Large intestine (tissue), 3 donors: ENCODE measurements around the gene SLC38A7. TPM values are rescaled to one million over a fixed set of nuclear protein-coding genes. Genes with fewer than 3 reads are reported as not detected.
"Not testable (repeated sequence)": the region's sequence is repeated elsewhere in the genome, so short reads cannot be mapped to it uniquely, and the experiment has no call there.

ENCODE experiments used
- DNase-seq, 2 donors: peaks; one replicate each; pipeline versions ENCODE4 v3.0.0 to v3.0.0-alpha.2; 2013
- H3K27ac ChIP-seq: one replicate; pipeline ENCODE4 v1.5.1; 2013; ENCODE audit warnings: low read length
- H3K27me3 ChIP-seq: 2 replicates; pipeline ENCODE4 v1.6.1; 2013; ENCODE audit warnings: low read length; ENCODE audit not compliant: control insufficient read depth, insufficient read depth
- H3K36me3 ChIP-seq: 2 replicates; pipeline ENCODE4 v1.6.1; 2013; ENCODE audit warnings: low read length; ENCODE audit not compliant: control insufficient read depth, insufficient read depth
- H3K4me1 ChIP-seq: one replicate; pipeline ENCODE4 v1.6.1; 2013; ENCODE audit warnings: low read length; ENCODE audit not compliant: control insufficient read depth, insufficient read depth
- H3K4me3 ChIP-seq: one replicate; pipeline ENCODE4 v1.5.1; 2013; ENCODE audit warnings: low read length
- H3K9me3 ChIP-seq: one replicate; pipeline ENCODE4 v1.6.1; 2013; ENCODE audit warnings: mild to moderate bottlenecking, low read depth, low read length, moderate library complexity; ENCODE audit not compliant: control insufficient read depth
- WGBS: methylation state at CpG from one replicate; pipeline ENCODE4 v1.1.5; 2013; ENCODE audit warnings: low lambda C conversion rate; ENCODE audit not compliant: insufficient coverage; 5-methylcytosine and 5-hydroxymethylcytosine counted together
- polyA plus RNA-seq: library from polyadenylated mRNA; unstranded; fragments of 120-200 nt; gene quantifications from one replicate; pipeline ENCODE4 v1.2.1, GENCODE V29; 2013

SLC38A7 gene
- polyA plus RNA-seq, 1 donor = 24.1 TPM

DNA sequence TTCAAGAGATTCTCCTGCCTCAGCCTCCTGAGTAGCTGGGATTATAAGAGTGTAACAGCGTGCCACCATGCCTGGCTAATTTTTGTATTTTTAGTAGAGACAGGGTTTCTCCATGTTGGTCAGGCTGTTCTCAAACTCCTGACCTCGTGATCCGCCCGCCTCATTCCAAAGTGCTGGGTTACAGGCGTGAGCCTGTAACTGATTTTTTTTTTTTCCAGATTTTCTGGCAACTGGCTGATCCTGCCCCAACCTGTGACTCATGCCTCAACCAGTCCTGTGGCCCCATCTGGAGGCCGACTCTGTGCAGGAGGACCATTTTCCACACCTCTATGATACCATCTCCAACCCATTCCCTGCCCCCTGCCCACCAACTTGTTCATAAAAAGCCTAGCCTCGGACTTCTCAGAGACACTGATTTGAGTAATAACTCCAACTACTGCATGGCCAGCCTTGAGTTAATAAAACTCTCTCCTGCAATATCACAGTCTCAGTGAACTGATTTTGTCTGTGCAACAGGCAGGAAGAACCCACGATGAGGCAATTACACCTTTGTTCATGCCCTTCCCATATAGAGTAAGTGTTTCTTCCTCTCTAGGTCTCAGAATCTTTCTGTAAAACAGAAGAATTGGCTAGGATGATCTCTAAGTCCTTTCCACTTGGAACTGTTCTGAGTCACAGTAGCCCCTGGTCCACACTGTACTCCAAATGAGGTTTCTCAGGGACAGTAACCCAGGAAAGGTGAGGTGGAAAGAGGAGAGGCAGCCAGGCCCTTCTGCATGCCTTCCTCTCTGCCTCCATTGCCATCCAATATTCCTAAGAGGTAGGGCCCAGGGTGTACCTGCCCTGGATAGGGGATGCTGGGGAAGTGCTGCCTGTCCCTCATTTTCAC lies 46.2 kb downstream of the SLC38A7 start:
- no CpG with 5 or more reads among the region's 8 CpGs for WGBS
- H3K4me1 ChIP-seq = peaks cover 25% of the 10 kb centered on the region
- peak; percentile 40 to 58 for DNase-seq

DNA sequence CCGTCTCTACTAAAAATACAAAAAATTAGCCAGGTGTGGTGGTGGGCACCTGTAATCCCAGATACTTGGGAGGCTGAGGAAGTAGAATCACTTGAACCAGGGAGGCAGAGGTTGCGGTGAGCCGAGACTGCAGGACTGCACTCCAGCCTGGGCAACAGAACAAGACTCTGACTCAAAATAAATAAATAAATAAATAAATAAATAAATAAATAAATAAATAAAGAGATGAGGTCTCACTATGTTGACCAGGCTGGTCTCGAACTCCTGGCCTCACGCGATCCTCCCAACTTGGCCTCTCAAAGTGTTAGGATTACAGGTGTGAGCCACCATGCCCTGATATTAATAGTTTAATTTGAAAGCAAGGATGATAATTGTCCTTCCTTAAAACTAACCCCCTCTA lies 47.5 kb downstream of the SLC38A7 start:
- not testable (repeated sequence) for H3K27ac ChIP-seq, DNase-seq, H3K27me3 ChIP-seq, H3K36me3 ChIP-seq, H3K9me3 ChIP-seq, H3K4me3 ChIP-seq
- no CpG with 5 or more reads among the region's 6 CpGs for WGBS
- H3K4me1 ChIP-seq = peaks cover 25% of the 10 kb centered on the region

More for the DNA sequence above, 46.2 kb downstream of the SLC38A7 start:
- no peaks in the 10 kb centered on the region for H3K27me3 ChIP-seq
- no peaks in the 10 kb centered on the region for H3K36me3 ChIP-seq
- no peaks in the 10 kb centered on the region for H3K9me3 ChIP-seq
- H3K4me3 ChIP-seq = no peak overlapping the region
- no peak overlapping the region for H3K27ac ChIP-seq

DNA sequence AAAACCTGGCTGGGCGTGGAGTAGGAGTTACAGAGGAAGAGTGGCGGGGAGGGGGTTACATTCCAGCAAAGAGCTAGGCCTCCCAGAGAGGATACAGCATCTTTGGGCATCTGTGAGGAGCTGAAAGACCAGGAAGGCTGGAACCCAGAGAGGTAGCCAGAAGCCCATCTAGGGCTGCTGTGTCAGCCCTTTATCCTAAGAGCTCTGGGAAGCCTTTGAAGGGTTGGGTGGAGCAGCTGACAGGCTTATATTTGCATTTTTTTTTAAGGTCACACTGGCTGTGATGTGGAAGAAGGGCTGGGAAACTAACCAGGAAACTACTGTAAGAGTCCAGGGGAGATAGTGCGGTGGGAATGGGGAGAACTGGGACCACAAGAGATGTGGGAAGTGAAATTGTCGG lies 48.1 kb downstream of the SLC38A7 start:
- DNase-seq = peak; percentile 23 to 49
- H3K9me3 ChIP-seq = no peaks in the 10 kb centered on the region
- H3K27me3 ChIP-seq = no peaks in the 10 kb centered on the region
- H3K4me3 ChIP-seq = no peak overlapping the region
- 60% methylated on average over 2 of the region's 4 CpGs for WGBS
- no peak overlapping the region for H3K27ac ChIP-seq
- peaks cover 25% of the 10 kb centered on the region for H3K4me1 ChIP-seq
- H3K36me3 ChIP-seq = no peaks in the 10 kb centered on the region

DNA sequence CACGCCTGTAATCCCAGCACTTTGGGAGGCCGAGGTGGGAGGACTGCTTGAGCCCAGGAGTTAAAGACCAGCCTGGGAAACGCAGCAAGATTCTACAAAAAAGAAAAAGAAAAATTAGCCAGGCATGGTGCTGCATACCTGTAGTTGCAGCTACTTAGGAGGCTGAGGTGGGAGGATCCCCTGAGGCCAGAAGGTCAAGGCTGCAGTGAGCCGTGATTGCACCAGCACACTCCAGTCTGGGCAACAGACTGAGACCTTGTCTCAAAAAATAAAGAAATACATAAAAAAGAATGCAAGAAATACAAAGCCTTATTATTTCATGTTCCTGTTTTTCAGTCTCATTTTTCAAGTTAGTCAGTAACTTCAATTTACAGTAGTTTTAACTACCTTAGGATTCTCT lies 49.1 kb downstream of the SLC38A7 start:
- Histone ChIP-seq H3K4me3 (no peak overlapping the region), H3K27me3 (no peaks in the 10 kb centered on the region), H3K27ac (peak overlapping the region; percentile 5), H3K9me3 (no peaks in the 10 kb centered on the region), H3K4me1 (peaks cover 25% of the 10 kb centered on the region), H3K36me3 (no peaks in the 10 kb centered on the region)
- no peak for DNase-seq
- WGBS = 100% methylated on average over 1 of the region's 4 CpGs

DNA sequence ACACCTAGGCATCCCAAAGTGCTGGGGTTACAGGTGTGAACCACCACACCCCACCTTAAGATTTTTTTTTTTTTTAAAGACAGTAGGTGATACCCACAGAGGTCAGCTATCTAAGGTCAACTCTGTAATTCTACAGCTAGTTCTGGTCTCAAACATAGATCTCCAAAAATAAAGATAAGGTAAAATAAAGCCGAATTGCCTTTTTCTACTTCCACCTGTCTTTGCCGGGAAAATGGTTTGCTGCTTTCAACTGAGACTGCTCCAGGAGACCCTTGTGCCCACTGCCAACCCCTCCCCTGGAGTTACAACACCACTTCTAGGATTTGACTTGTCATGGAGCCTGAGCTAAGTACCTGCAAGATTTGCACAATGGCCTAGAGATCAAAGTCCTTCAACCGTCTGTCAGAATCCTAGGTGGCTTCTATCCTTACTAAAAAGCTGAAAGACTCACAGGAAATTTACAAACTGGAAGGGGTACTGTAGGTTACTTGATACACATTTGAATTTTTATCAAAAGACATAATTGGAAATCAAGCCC lies 50.2 kb downstream of the SLC38A7 start:
- Histone ChIP-seq H3K4me1 (peaks cover 25% of the 10 kb centered on the region), H3K4me3 (no peak overlapping the region), H3K9me3 (no peaks in the 10 kb centered on the region), H3K36me3 (no peaks in the 10 kb centered on the region), H3K27ac (peak overlapping the region; percentile 68), H3K27me3 (no peaks in the 10 kb centered on the region)
- peak; percentile 83 to 87 for DNase-seq
- no CpG with 5 or more reads among the region's 3 CpGs for WGBS

DNA sequence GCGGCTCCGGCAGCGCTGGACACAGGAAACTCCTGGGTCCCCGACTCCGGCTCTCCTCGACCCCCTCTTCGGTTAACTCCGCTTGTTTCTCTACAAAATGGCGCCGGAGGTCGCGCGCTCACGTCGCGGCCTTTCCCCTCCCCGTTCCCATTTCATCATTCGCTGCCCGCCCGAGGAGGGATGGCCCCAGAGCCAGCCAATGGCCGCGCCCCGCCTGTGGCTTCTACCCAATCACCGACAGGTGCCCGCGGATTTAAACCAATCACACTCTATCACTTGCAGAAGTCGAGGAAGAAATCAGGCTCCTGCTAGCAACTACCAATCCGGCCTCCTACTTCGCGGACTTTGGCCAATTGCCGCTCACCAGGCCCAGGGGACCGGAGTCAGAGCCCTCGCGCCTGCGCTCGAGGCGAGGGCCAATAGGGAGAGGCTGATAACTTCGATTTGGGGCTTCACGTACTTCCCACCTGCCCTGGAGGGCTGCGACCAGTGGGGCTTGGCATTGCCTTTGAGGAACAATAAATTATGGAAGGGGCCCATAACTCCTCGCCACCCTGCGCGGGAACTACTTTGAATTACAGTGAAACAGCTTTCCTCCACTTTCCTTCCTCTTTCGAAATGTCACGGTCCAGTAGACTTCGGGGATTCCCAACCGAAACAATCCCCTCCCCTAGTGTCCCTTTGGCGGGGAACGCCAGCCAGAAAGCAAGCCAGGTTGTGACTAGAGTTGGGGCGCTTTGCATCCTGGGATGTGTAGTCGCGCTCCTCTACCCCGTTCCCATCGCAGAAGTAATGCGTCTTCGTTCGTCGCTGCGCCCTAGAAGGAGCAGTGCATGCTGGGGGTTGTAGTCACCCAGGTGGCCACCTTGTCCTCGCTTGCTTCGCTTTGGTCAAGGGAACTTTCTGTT lies 54.6 kb downstream of the SLC38A7 start, which contains the start of gene CNOT1:
CNOT1 (minus strand) TSS at position 94 of the 908 bp plus-strand sequence. CDS start 30,489 bp downstream, outside the sequence.
- peak; percentile 99 to 100 for DNase-seq
- H3K4me3 ChIP-seq = peak within 1 kb of the TSS; percentile 89
- H3K27ac ChIP-seq = peak within 1 kb of the TSS; percentile 87
- no peaks in the 10 kb centered on the region for H3K27me3 ChIP-seq
- H3K9me3 ChIP-seq = no peaks in the 10 kb centered on the region
- H3K4me1 ChIP-seq = peaks cover 8% of the 10 kb centered on the region
- peaks cover under 1% of the 10 kb centered on the region for H3K36me3 ChIP-seq
- WGBS = no CpG with 5 or more reads among the region's 61 CpGs

DNA sequence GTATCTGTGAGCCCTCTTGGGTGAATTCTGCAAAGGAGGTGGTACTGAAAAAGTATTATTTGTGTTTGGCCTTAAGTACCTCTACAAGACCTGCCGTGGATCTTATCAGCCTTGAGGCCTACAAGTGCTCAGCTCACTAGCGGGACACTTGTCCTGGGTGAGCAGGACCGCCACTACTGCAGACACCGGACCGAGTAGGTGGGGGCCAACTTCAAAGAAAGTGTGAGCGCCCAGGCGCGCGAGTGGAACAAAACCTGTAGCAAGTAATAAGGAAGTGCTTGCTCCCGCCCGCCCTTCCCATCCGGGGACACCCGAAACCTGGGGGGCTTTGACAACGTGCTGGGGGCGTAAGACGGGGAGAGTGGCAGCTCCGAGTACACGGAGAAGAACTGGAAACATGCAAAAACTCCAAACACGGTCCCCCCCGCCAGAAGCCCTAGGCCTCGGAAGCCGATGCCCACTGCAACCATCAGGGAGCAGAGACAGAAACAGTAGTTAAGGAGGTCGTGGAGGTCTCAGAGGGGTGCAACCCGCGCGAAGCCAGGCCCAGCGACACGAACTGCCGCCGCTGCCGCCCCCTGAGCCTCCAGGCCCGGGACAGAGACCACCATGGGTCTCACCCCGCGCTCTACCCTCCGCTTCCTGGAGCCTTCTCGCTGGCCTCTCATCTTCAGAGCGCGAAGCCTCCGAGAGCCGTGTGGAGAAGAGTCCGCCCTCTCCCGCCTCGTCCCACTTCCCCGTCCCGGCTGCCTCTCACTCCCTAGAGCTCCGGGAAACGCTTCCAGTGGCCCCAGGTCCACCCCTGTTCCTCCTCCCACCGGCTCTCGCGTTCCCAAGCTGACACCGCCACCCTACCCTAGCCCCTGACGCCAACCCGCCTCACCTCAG lies 55.5 kb downstream of the SLC38A7 start:
- peak; percentile 45 to 75 for DNase-seq
- no peaks in the 10 kb centered on the region for H3K9me3 ChIP-seq
- H3K27ac ChIP-seq = peak overlapping the region; percentile 87
- H3K27me3 ChIP-seq = no peaks in the 10 kb centered on the region
- no CpG with 5 or more reads among the region's 53 CpGs for WGBS
- peaks cover under 1% of the 10 kb centered on the region for H3K4me1 ChIP-seq
- peaks cover 8% of the 10 kb centered on the region for H3K36me3 ChIP-seq
- peak overlapping the region; percentile 89 for H3K4me3 ChIP-seq

DNA sequence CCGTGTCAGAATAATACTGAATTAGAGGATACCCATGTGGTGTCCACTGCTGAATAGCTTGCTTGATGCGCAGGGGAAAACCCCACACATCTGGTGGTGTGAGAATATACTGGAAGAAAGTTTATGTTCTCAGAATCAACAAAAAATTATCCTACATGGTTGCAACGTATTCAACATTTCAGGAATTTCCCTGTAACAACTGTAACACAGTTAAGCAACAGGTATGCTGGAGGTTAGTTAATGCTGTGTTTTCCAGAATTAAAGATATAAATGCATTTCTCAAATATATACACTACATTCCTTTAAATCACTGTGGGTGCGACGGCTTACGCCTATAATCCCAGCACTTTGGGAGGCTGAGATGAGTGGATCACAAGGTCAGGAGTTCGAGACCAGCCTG lies 60.4 kb downstream of the SLC38A7 start:
- DNase-seq = no peak
- Histone ChIP-seq H3K4me1 (peaks cover 2% of the 10 kb centered on the region), H3K27me3 (no peaks in the 10 kb centered on the region), H3K36me3 (peaks cover 37% of the 10 kb centered on the region), H3K9me3 (no peaks in the 10 kb centered on the region), H3K4me3 (no peak overlapping the region), H3K27ac (no peak overlapping the region)
- WGBS = no CpG with 5 or more reads among the region's 7 CpGs

DNA sequence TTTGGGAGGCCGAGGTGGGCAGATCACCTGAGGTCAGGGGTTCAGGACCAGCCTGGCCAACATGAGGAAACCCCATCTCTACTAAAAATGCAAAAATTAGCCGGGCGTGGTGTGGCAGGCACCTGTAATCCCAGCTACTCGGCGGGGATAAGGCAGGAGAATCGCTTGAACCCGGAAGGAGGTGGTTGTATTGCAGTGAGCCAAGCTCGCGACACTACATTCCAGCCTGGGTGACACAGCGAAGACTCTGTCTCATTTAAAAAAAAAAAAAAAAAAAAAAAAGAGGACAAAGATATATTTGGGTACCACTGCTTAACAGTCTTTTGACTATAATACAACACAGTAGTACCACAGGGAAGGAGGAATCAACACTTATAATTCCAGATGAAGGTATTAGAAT lies 64.2 kb downstream of the SLC38A7 start:
- peaks cover 60% of the 10 kb centered on the region for H3K36me3 ChIP-seq

More for the DNA sequence above, 64.2 kb downstream of the SLC38A7 start:
- no peaks in the 10 kb centered on the region for H3K27me3 ChIP-seq
- no peaks in the 10 kb centered on the region for H3K9me3 ChIP-seq
- H3K27ac ChIP-seq = no peak overlapping the region
- H3K4me3 ChIP-seq = no peak overlapping the region
- peaks cover 2% of the 10 kb centered on the region for H3K4me1 ChIP-seq
- no CpG with 5 or more reads among the region's 10 CpGs for WGBS
- DNase-seq = no peak
